K562 (cell line): ENCODE measurements around the gene GNB5. TPM values are rescaled to one million over a fixed set of nuclear protein-coding genes. Genes with fewer than 3 reads are reported as not detected.
A peak's percentile ranks its signal among the peaks of the same experiment; 100 is the strongest.

Experiments
- ARHGAP35 ChIP-seq: fragments of 450-650 bp; IDR thresholded peaks from 2 replicates; pipeline ENCODE4 v1.6.1; 2018; ENCODE audit not compliant: partially characterized antibody
- BHLHE40 ChIP-seq: IDR thresholded peaks from 2 replicates; pipeline ENCODE4 v1.6.1; 2011; ENCODE audit warnings: low read length, improper control_type of control experiment
- ETV1 ChIP-seq: fragments of 450-650 bp; conservative IDR thresholded peaks from 2 replicates; pipeline ENCODE4 v1.6.1; 2016; ENCODE audit warnings: missing genetic modification characterization, control low read depth, low read depth, missing compliant biosample characterization
- FOXK2 ChIP-seq, 2 experiments: fragments of 450-650 bp; IDR thresholded peaks in 1 of 2; conservative IDR thresholded peaks in 1 of 2; 2 replicates each; pipeline ENCODE4 v1.6.1; 2016; ENCODE audit warnings: low read depth in 2 of 2, mild to moderate bottlenecking in 1 of 2
- HNRNPH1 ChIP-seq: fragments of 200-400 bp; formaldehyde crosslinking; optimal IDR thresholded peaks from 2 replicates; pipeline ENCODE3; 2017; ENCODE audit warnings: low read depth, mild to moderate bottlenecking, low read length, moderate library complexity
- HOXB6 ChIP-seq: fragments of 250-450 bp; sonication (Bioruptor Pico); IDR thresholded peaks from 2 replicates; pipeline ENCODE4 v1.5.1; 2022; ENCODE audit warnings: mild to moderate bottlenecking, borderline replicate concordance
- JUND ChIP-seq, 2 experiments: IDR thresholded peaks; 2 replicates in 1 of 2; 3 replicates in 1 of 2; pipeline ENCODE4 v1.6.1; 2011; ENCODE audit warnings: borderline replicate concordance in 2 of 2, low read depth in 2 of 2, low read length in 2 of 2, improper control_type of control experiment in 1 of 2, missing biosample characterization in 1 of 2, missing genetic modification characterization in 1 of 2, missing genetic modification reagents in 1 of 2
- KDM5B ChIP-seq: fragments of 200-600 bp; sonication (generic); IDR thresholded peaks from 2 replicates; pipeline ENCODE4 v1.6.1; 2012; ENCODE audit warnings: low read depth, mild to moderate bottlenecking, moderate library complexity, low read length, control low read depth, inconsistent platforms; ENCODE audit not compliant: insufficient replicate concordance
- MXI1 ChIP-seq: IDR thresholded peaks from 2 replicates; pipeline ENCODE4 v1.6.1; 2011; ENCODE audit warnings: low read depth, mild to moderate bottlenecking, improper control_type of control experiment, low read length
- RAD21 ChIP-seq, 2 experiments: fragments of 250-450 bp in 1 of 2; fragments of 450-650 bp in 1 of 2; sonication (Bioruptor Pico) in 1 of 2; formaldehyde crosslinking in 1 of 2; IDR thresholded peaks in 1 of 2; conservative IDR thresholded peaks in 1 of 2; 2 replicates each; pipeline versions ENCODE4 v1.4.0 to v1.8.0; 2020 to 2022; ENCODE audit warnings: mild to moderate bottlenecking in 2 of 2, moderate library complexity in 1 of 2
- RBM39 ChIP-seq: fragments of 200-400 bp; formaldehyde crosslinking; optimal IDR thresholded peaks from 2 replicates; pipeline ENCODE3; 2018; ENCODE audit warnings: low read depth, low read length
- SIRT6 ChIP-seq: IDR thresholded peaks from one replicate; pipeline ENCODE4 v1.6.1; 2012; ENCODE audit warnings: low read depth, mild to moderate bottlenecking, control low read depth, inconsistent platforms, low read length, moderate library complexity
- SREBF2 ChIP-seq: sonication (generic); formaldehyde crosslinking; IDR thresholded peaks from 2 replicates; pipeline ENCODE4 v1.4.0; 2020; ENCODE audit warnings: mild to moderate bottlenecking, missing genetic modification reagents
- ZNF23 ChIP-seq: fragments of 250-450 bp; sonication (Bioruptor Pico); IDR thresholded peaks from 2 replicates; pipeline ENCODE4 v1.4.0; 2020; ENCODE audit warnings: mild to moderate bottlenecking
- ZNF644 ChIP-seq: fragments of 200-800 bp; sonication (Bioruptor generic); IDR thresholded peaks from 2 replicates; pipeline ENCODE4 v1.6.1; 2016; ENCODE audit warnings: low read depth, missing genetic modification characterization, missing compliant biosample characterization
- ZNF785 ChIP-seq: fragments of 250-450 bp; sonication (Bioruptor Pico); IDR thresholded peaks from 2 replicates; pipeline ENCODE4 v1.4.0; 2020; ENCODE audit warnings: mild to moderate bottlenecking
- polyA plus RNA-seq, 8 experiments: library from polyadenylated mRNA; depleted of rRNA in 4 of 8; stranded (reverse) in 5 of 8; unstranded in 3 of 8; fragments of >200 nt; fragmentation: Nextera tagmentation in 2 of 8; fragmentation: Illumina TruSeq in 1 of 8; extraction: Ambion mirVana in 2 of 8; extraction: Trizol in 1 of 8; gene quantifications; 2 replicates each; pipeline versions ENCODE4 v1.2.1 to v1.2.3, GENCODE V29; 2011 to 2014; ENCODE audit warnings: inconsistent platforms in 1 of 8, missing spikeins in 1 of 8
- total RNA-seq, 7 experiments: library from RNA; depleted of rRNA in 6 of 7; stranded (reverse); fragments of >200 nt in 6 of 7; fragmentation: Illumina TruSeq in 2 of 7; extraction: Trizol in 2 of 7; gene quantifications; 2 replicates each; pipeline versions ENCODE4 v1.2.1 to v1.2.3, GENCODE V29; 2011 to 2021; ENCODE audit warnings: low replicate concordance in 1 of 7
- TF ChIP-seq, protein P1 (sequence below): fragments of 450-650 bp; IDR thresholded peaks from 2 replicates; pipeline ENCODE4 v1.6.1; 2017; ENCODE audit warnings: mild to moderate bottlenecking, moderate library complexity
- TF ChIP-seq, protein P2 (sequence below), 3 experiments: IDR thresholded peaks in 2 of 3; conservative IDR thresholded peaks in 1 of 3; 2 replicates each; pipeline ENCODE4 v1.5.1; 2011 to 2012; ENCODE audit warnings: low read length in 3 of 3, mild to moderate bottlenecking in 3 of 3, control low read depth in 2 of 3, improper control_type of control experiment in 1 of 3, inconsistent platforms in 1 of 3, low read depth in 1 of 3, mixed read lengths in 1 of 3, moderate library complexity in 1 of 3; ENCODE audit not compliant: insufficient read depth in 2 of 3
- TF ChIP-seq, protein P3 (sequence below): fragments of 450-650 bp; IDR thresholded peaks from 2 replicates; pipeline ENCODE4 v1.6.1; 2016; ENCODE audit warnings: mild to moderate bottlenecking

GNB5 gene
- total and polyA plus RNA-seq, 9 of the 15 experiments (the other 6 are each of a cell fraction or from before 2014, with no cell fraction given), result 0.11 to 2.1 (median 0.77) TPM

DNA sequence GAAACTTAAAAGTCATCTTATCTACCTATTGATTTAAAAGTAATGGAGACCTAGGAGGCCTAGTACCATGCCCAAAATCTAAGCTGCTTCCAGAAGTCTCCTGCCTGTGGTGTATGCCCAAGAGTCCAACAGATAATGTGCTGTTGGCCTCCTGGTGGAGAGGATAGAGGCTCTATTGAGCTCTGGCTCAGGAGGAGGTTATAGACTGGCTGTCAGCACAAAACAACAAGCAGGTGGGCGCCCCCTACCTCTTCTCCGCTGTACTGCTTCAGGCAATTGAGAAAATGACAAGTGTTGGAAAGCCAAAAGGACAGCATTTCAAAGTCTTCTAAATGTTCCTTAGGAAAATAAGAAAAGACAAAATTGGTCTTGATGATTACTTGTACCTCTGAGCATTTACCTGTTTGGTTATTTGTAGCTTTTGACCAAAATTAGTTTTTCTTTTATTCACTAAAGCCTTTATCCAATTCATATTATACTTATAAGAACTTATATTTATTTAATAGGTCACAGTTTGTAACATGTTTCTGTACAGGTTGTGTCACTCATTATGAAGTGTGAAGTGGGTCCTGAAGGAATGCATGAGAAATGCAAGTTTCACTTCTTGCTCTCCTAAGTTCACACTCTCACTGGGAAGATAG lies 17.2 kb upstream of the GNB5 start (continued):
- TF ChIP-seq, protein P1, sequence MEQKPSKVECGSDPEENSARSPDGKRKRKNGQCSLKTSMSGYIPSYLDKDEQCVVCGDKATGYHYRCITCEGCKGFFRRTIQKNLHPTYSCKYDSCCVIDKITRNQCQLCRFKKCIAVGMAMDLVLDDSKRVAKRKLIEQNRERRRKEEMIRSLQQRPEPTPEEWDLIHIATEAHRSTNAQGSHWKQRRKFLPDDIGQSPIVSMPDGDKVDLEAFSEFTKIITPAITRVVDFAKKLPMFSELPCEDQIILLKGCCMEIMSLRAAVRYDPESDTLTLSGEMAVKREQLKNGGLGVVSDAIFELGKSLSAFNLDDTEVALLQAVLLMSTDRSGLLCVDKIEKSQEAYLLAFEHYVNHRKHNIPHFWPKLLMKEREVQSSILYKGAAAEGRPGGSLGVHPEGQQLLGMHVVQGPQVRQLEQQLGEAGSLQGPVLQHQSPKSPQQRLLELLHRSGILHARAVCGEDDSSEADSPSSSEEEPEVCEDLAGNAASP, result no peak
- TF ChIP-seq RAD21 (CRISPR knock-in tag; conservative IDR thresholded peaks at IDR 0.05 in 1 of 2, IDR thresholded peaks at IDR 0.05 in 1 of 2) (peak; percentile 60 to 76), SREBF2 (CRISPR knock-in tag) (no peak), BHLHE40 (no peak), HNRNPH1 (no peak), RBM39 (no peak), ZNF785 (no peak), SIRT6 (no peak), ARHGAP35 (no peak), ZNF644 (tag) (no peak), JUND (IDR thresholded peaks at IDR 0.05; ENCODE audit: borderline replicate concordance, low read depth, low read length) (0 out of 2 replicates have a peak, but pooled peaks have one; percentile 18), JUND (tag; IDR thresholded peaks at IDR 0.05; ENCODE audit: borderline replicate concordance, low read depth, low read length) (no peak), HOXB6 (CRISPR knock-in tag) (no peak), ETV1 (no peak), ZNF23 (CRISPR knock-in tag) (no peak), MXI1 (no peak), KDM5B (no peak), FOXK2 (conservative IDR thresholded peaks at IDR 0.05 in 1 of 2, IDR thresholded peaks at IDR 0.05 in 1 of 2; ENCODE audit: low read depth in 2 of 2) (0 out of 4 replicates have a peak, but pooled peaks of 1 of the 2 experiments have one; percentile 32)
- TF ChIP-seq, protein P2, sequence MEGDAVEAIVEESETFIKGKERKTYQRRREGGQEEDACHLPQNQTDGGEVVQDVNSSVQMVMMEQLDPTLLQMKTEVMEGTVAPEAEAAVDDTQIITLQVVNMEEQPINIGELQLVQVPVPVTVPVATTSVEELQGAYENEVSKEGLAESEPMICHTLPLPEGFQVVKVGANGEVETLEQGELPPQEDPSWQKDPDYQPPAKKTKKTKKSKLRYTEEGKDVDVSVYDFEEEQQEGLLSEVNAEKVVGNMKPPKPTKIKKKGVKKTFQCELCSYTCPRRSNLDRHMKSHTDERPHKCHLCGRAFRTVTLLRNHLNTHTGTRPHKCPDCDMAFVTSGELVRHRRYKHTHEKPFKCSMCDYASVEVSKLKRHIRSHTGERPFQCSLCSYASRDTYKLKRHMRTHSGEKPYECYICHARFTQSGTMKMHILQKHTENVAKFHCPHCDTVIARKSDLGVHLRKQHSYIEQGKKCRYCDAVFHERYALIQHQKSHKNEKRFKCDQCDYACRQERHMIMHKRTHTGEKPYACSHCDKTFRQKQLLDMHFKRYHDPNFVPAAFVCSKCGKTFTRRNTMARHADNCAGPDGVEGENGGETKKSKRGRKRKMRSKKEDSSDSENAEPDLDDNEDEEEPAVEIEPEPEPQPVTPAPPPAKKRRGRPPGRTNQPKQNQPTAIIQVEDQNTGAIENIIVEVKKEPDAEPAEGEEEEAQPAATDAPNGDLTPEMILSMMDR (IDR thresholded peaks at IDR 0.05 in 2 of 3, conservative IDR thresholded peaks at IDR 0.05 in 1 of 3; ENCODE audit: insufficient read depth in 2 of 3, low read depth in 1 of 3, low read length in 3 of 3), result peak; percentile 90 to 96 (median 93)
- TF ChIP-seq, protein P3, sequence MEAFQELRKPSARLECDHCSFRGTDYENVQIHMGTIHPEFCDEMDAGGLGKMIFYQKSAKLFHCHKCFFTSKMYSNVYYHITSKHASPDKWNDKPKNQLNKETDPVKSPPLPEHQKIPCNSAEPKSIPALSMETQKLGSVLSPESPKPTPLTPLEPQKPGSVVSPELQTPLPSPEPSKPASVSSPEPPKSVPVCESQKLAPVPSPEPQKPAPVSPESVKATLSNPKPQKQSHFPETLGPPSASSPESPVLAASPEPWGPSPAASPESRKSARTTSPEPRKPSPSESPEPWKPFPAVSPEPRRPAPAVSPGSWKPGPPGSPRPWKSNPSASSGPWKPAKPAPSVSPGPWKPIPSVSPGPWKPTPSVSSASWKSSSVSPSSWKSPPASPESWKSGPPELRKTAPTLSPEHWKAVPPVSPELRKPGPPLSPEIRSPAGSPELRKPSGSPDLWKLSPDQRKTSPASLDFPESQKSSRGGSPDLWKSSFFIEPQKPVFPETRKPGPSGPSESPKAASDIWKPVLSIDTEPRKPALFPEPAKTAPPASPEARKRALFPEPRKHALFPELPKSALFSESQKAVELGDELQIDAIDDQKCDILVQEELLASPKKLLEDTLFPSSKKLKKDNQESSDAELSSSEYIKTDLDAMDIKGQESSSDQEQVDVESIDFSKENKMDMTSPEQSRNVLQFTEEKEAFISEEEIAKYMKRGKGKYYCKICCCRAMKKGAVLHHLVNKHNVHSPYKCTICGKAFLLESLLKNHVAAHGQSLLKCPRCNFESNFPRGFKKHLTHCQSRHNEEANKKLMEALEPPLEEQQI, result no peak
